HG03521 (cell line): ENCODE data around the gene KCNJ1.

ENCODE experiments used
- ATAC-seq: cut with Tn5 transposase; IDR thresholded peaks from one replicate; pipeline ENCODE4 v1.9.1; 2021; ENCODE audit warnings: mild to moderate bottlenecking, moderate library complexity; ENCODE audit not compliant: unreplicated experiment

The KCNJ1 gene

DNA sequence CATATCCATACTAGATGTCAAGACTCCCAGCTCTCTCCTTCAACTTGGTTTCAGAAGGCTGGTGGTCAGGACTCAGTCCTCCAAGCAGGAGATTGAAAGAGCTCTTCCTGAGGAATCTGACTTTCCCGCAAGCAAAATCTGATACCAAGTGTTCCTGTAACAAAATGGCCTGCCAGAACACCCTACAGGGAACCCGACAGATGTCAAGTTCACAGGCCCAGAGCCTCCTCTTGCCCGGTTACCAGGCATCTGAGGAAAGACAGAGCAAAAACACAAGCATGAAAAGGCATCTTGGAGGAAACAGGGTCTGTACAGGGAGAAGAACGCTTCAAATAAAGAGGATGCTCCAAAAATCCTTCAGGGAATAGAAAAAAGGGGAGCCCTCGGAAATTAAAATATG, 15.4 kb upstream of the KCNJ1 start:
- no peak for ATAC-seq

- ATAC-seq: no peak
Measured at GRCh38 chr11:128881221-128881620, 14.1 kb upstream of the KCNJ1 start.

DNA sequence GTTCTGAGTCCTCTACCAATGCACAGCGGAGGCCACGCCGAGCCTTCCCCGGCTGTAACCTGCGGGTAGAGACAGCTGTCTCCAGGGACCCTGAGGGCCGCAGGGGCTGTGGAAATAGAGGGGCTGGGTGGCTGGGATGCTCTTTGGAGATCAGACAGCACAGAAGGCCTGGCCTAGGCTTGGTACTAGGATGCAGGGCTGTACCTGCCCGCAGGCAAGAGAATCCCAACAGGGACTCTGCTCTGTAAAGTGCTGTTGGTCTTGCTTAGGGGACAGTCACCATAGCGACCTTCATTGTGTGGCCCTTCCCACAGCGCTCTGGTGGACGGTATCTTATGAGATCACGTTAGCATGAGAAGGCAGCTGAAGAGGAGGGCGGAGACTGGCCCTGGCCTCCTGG, 12.7 kb upstream of the KCNJ1 start:
- no peak for ATAC-seq

DNA sequence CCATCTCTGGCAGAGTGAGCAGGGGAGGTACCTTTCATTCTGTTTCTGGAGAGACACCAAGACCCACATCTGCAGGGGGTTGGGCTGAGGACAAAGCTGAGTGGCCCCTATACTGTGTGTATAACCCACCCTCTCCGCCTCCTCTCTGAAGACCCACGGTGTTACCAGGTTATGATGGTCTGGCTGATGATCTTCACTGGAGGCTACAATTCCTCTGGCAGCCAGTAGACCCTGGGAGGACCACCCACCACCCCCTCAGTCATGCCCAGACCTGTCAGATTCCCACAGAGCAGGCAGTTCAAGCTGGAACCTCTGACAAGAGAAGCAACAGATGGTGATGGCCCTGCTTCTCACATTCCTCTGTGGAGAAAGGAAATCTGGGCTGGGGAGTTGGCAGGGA, 11.4 kb upstream of the KCNJ1 start:
- no peak for ATAC-seq

DNA sequence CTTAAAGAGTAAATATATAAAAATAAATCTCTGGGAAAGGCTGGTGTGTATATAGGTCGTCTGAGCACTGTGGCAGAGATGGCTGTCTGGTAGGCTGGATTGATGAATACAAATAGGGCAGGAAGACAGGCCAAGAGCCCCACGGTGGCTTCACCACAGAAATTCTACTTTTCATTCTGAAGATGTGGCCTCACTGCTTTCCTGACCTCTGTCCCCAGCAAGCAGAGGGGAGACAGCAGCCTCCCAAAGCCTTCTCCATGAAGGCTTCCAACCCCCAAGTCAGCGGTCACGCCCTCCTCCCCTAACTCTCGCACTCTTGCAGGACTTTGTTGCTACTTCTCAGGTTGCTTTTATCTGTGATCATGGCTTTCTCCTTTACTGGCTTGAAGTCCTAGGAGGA, 10.6 kb upstream of the KCNJ1 start:
- ATAC-seq: no peak

- no peak for ATAC-seq
Measured at GRCh38 chr11:128876133-128876650, 9.1 kb upstream of the KCNJ1 start.

DNA sequence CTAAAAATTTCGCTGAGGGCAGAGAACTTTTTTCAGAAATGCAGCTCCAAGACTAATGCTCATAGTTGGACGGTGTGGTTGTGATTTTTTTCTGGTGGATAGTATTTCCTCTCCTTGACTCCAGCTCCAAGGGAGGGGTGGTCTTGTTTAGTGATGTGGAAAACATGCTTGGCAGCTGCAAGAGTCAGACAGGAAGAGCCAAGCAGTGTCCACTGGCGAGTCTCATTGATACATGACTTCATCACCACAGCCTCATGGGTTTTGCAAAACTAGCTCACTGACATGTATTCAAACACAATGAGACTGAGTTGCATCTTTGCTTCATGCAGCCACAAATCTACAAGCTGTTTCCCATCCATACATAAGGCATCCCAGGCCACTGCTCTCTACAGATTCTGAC, 7.3 kb upstream of the KCNJ1 start:
- no peak for ATAC-seq

DNA sequence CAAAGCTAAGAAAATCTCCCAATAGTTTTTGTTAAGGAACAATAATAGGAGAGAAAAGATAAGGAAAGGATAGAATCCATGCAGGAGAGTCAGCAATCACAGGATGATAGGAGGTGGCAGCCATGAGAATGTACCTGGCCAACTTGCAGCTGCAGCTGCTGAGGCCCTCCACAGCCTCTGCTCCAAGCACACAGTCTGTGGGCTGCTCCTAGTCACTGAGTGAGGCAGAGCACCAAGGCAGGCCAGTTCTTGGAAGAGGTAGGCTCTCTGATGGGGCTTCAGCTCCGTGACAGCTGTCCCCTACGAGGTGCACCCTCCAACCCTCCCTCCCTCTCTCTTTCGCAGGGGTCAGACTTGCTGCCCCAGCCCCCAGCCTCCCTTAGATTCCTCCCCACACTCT, 5.5 kb upstream of the KCNJ1 start:
- ATAC-seq: no peak

DNA sequence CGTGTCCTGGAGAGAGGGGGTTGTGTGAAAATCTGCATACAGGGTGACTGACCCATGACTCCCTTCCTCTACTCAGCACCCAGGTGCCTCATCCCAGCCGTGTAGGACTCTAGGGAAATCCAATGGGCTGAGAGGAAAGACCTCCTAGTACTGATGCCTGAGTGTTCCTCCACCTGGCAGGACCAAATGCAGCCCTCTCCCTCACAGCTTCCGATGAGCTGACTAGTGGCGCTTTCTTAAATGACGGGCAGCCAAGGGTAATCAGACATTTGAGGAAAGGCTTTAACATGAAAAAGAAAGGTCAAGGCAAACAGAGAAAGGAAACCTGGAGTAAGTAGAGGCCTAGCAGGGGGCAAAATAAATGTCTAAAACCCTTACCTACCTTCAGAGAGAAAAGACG, 5.0 kb upstream of the KCNJ1 start:
- no peak for ATAC-seq

GRCh38 chr11:128871168-128871610, 4.1 kb upstream of the KCNJ1 start:
- ATAC-seq: no peak

DNA sequence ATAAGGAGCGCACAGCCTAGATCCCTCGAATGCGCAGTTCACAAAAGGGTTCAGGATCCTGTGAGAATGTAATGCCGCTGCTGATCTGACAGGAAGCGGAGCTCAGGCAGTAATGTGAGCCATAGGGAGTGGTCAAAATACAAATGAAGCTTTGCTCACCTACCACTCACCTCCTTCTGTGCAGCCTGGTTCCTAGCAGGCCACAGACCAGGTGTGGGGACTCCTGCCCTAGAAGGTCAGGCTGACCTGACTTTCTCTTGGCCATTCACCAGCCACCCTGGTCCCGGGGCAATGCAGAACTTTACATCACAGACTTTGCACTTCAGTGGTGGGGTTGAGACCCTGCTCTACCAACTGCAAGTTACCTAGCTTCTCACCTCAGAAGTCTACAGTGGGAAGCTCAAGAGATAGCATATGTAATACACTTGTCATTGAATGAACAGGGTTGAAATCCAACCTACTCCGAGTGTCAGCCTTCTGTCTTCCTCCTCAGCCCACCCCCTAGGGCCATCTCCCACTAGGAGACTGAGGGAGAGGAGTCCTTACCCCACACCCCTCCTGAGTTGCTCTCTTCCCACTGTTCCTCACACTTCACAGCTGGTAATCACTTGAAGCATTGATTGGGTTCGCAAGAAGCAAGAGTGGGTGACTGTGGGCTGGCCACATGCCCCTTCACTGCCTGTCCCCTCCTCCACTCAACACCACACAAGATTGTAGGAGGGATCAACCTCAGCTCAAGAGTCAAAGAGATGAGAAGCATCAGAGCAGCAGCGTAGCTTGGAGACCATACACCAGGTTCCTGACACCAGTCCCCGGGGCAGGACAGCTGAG, 2.0 kb upstream of the KCNJ1 start:
- ATAC-seq: no peak

- no peak for ATAC-seq
Measured at GRCh38 chr11:128865490-128865889, 1.6 kb downstream of the KCNJ1 start.

DNA sequence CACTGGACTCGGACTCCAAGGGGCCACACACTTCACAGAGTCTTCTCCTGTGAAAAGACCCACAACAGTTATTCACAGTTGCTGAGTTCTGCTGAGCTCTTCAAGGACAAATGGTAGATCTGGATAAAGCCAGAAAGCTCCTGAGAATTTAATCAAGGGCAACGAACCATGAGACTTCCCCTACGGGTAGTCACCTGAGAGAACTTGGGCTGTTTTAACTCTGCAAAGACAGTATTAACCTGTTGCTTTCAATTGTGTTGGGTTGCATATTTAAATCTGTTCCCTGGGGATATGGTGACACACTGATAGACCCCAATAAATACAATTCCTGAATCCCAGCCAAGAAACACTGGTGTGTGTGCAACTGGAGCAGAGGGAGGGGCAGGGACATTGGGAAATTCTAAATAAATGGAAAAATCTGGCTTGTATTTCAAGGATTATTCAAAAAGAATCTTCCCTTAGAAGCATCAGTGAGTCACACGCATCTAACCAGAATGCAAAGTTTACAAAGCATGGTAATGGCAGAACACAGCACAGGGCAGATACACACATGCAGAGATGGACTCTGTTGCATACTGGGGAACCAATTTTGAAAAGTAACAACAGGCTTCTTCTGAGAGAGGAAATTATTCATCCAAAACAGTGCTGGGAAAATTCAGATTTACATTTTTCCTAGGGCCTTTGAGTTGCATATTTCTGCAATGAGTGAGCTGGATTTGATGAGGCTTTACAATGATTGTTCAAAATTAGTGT, 4.0 kb downstream of the KCNJ1 start:
- ATAC-seq: no peak

GRCh38 chr11:128862406-128862805, 4.7 kb downstream of the KCNJ1 start:
- ATAC-seq: no peak

GRCh38 chr11:128860571-128861361, 6.3 kb downstream of the KCNJ1 start:
- no peak for ATAC-seq

- peak; percentile 86 for ATAC-seq
Measured at GRCh38 chr11:128859563-128860441, 7.3 kb downstream of the KCNJ1 start.

- no peak for ATAC-seq
Measured at GRCh38 chr11:128857341-128857740, 9.8 kb downstream of the KCNJ1 start.

DNA sequence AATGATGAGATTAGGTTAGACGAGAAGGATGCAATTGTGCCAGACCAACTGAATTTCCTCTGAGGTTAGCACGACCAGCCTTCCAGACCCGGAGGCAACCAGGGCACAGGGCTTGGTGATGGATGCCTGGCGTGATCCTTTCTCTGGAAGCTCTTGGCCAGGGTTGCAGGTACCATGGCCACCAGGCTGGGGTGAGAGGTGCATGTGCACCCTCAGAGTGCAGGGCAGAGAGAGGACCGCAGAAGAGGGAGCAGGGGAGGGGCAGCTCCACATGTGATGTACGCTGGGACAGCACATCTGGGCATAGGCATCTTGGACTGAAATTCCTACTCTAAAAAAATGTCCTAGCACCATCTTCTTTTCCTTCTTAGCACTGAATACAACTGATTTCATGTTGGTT, 10.9 kb downstream of the KCNJ1 start:
- no peak for ATAC-seq

- ATAC-seq: no peak
Measured at GRCh38 chr11:128854841-128855240, 12.3 kb downstream of the KCNJ1 start.

DNA sequence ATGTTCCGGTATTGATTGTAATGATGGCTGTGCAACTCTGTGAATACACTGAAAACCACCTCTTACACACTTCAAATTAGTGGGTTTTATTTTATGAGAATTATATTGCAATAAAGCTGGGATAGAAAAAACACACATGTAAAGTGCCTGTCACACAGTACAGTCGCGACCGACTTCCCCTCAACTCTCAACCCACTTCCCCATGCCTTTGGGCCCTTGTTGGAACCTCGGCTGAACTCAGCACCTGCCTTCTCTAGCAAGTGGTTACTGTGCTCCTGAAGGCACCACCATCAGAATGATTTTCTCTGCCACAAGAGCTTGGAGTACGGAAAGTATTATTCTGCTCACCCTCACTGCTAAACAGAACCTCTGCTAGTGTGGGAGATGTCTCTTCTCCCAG, 13.5 kb downstream of the KCNJ1 start:
- no peak for ATAC-seq
